NCI-H345 (cell line): ENCODE measurements around the gene FH.

Experiments used
- DNase-seq: peaks from one replicate; lab custom pipeline; 2025; lab: John Stamatoyannopoulos, UW

Gene FH

GRCh38 chr1:241521718-241522117, 2.2 kb upstream of the FH start:
- DNase-seq, result no peak

GRCh38 chr1:241520080-241520465, 518 bp upstream of the FH start:
- no peak for DNase-seq

GRCh38 chr1:241518476-241519307, 863 bp downstream of the FH start:
- peak; percentile 29 for DNase-seq

GRCh38 chr1:241513378-241513777, 6.2 kb downstream of the FH start:
- DNase-seq, result no peak

- no peak for DNase-seq
Measured at GRCh38 chr1:241507189-241507863, 12.2 kb downstream of the FH start.

- no peak for DNase-seq
Measured at GRCh38 chr1:241503444-241503843, 16.1 kb downstream of the FH start.

- peak; percentile 12 for DNase-seq
Measured at GRCh38 chr1:241499910-241500309, 19.6 kb downstream of the FH start.

- no peak for DNase-seq
Measured at GRCh38 chr1:241495741-241496140, 23.8 kb downstream of the FH start.

GRCh38 chr1:241488739-241489138, 30.8 kb downstream of the FH start:
- no peak for DNase-seq

GRCh38 chr1:241485554-241485992, 34.0 kb downstream of the FH start:
- DNase-seq, result peak; percentile 53

- no peak for DNase-seq
Measured at GRCh38 chr1:241485145-241485544, 34.4 kb downstream of the FH start.

- DNase-seq, result no peak
Measured at GRCh38 chr1:241482761-241483250, 36.7 kb downstream of the FH start.

- no peak for DNase-seq
Measured at GRCh38 chr1:241479294-241479693, 40.3 kb downstream of the FH start.

- no peak for DNase-seq
Measured at GRCh38 chr1:241475671-241476070, 43.9 kb downstream of the FH start.

- no peak for DNase-seq
Measured at GRCh38 chr1:241473026-241473425, 46.5 kb downstream of the FH start.

- DNase-seq, result no peak
Measured at GRCh38 chr1:241470908-241471590, 48.5 kb downstream of the FH start.

- no peak for DNase-seq
Measured at GRCh38 chr1:241470361-241470760, 49.2 kb downstream of the FH start.

- DNase-seq, result no peak
Measured at GRCh38 chr1:241465673-241466072, 53.9 kb downstream of the FH start.

GRCh38 chr1:241464985-241465384, 54.6 kb downstream of the FH start:
- DNase-seq, result no peak

- no peak for DNase-seq
Measured at GRCh38 chr1:241462391-241462790, 57.2 kb downstream of the FH start.

- DNase-seq, result peak; percentile 29
Measured at GRCh38 chr1:241460098-241460873, 59.3 kb downstream of the FH start.
